DND-41 (cell line): ENCODE results near the gene PRM3.

Experiments used
- EZH2 ChIP-seq: IDR thresholded peaks from 3 replicates; pipeline ENCODE4 v1.6.1; 2012; ENCODE audit warnings: borderline replicate concordance, low read depth, mild to moderate bottlenecking, moderate library complexity, low read length, inconsistent platforms; ENCODE audit not compliant: severe bottlenecking
- TF ChIP-seq, protein P1 (sequence below): IDR thresholded peaks from 2 replicates; pipeline ENCODE4 v1.5.1; 2012; ENCODE audit warnings: borderline replicate concordance, low read length, moderate library complexity, mild to moderate bottlenecking; ENCODE audit not compliant: poor library complexity, severe bottlenecking; ENCODE audit errors: extremely low read depth

DNA sequence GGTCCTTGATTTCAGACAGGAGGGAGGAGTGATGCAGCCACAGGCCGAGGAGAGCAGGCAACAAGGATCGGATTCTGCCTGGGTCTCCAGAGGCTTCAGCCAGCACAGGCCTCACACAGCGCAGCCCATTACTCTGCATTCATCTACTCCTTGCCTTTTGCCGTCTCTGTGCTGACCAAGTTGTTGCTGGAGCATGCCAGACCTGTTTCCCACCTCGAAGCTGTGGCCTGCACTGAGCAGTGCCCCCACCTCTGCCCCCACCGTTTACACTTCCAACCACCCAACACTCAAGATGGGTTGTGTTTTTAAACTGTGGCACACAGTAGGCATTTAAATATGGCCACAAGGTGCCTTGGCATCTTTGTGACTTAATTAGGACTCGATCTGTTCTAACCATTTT is 1.5 kb upstream of the PRM3 start:
- TF ChIP-seq, protein P1, sequence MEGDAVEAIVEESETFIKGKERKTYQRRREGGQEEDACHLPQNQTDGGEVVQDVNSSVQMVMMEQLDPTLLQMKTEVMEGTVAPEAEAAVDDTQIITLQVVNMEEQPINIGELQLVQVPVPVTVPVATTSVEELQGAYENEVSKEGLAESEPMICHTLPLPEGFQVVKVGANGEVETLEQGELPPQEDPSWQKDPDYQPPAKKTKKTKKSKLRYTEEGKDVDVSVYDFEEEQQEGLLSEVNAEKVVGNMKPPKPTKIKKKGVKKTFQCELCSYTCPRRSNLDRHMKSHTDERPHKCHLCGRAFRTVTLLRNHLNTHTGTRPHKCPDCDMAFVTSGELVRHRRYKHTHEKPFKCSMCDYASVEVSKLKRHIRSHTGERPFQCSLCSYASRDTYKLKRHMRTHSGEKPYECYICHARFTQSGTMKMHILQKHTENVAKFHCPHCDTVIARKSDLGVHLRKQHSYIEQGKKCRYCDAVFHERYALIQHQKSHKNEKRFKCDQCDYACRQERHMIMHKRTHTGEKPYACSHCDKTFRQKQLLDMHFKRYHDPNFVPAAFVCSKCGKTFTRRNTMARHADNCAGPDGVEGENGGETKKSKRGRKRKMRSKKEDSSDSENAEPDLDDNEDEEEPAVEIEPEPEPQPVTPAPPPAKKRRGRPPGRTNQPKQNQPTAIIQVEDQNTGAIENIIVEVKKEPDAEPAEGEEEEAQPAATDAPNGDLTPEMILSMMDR: no peak
- TF ChIP-seq EZH2: no peak
